Glutamatergic neuron (in vitro differentiated cells): ENCODE results near the gene STX4. TPM values are rescaled to one million over a fixed set of nuclear protein-coding genes. Genes with fewer than 3 reads are reported as not detected.

Experiments
- DNase-seq: peaks from one replicate; pipeline ENCODE4 v3.0.0; 2022
- H3K27ac Mint-ChIP-seq: one replicate; pipeline ENCODE4 v1.8.0; 2020; ENCODE audit warnings: mild to moderate bottlenecking, mixed read lengths, inconsistent platforms; ENCODE audit not compliant: unreplicated experiment
- H3K27me3 Mint-ChIP-seq: one replicate; pipeline ENCODE4 v1.8.0; 2020; ENCODE audit warnings: mild to moderate bottlenecking, moderate library complexity, mixed read lengths, inconsistent platforms; ENCODE audit not compliant: unreplicated experiment
- H3K36me3 Mint-ChIP-seq: one replicate; pipeline ENCODE4 v1.8.0; 2020; ENCODE audit warnings: mild to moderate bottlenecking, mixed read lengths, inconsistent platforms; ENCODE audit not compliant: unreplicated experiment
- H3K4me1 Mint-ChIP-seq: one replicate; pipeline ENCODE4 v1.8.0; 2020; ENCODE audit warnings: mild to moderate bottlenecking, low read depth, mixed read lengths, inconsistent platforms; ENCODE audit not compliant: unreplicated experiment
- H3K4me3 Mint-ChIP-seq: one replicate; pipeline ENCODE4 v1.8.0; 2020; ENCODE audit warnings: mild to moderate bottlenecking, mixed read lengths, inconsistent platforms; ENCODE audit not compliant: unreplicated experiment
- H3K9me3 Mint-ChIP-seq: one replicate; pipeline ENCODE4 v1.8.0; 2020; ENCODE audit warnings: mild to moderate bottlenecking, moderate library complexity, mixed read lengths, inconsistent platforms; ENCODE audit not compliant: unreplicated experiment
- CTCF ChIP-seq: fragments of 200-600 bp; sonication (generic); IDR thresholded peaks from one replicate; pipeline ENCODE4 v1.5.0; 2021; ENCODE audit not compliant: partially characterized antibody, unreplicated experiment
- long read RNA-seq: library from polyadenylated mRNA; unstranded; transcript quantifications from one replicate; pipeline ENCODE4 v2.0.0, GENCODE V29; 2020; ENCODE audit not compliant: unreplicated experiment
- total RNA-seq: library from RNA; stranded (reverse); fragmentation: NEBNext Ultra II Directional; extraction: Animal tissue kit (Norgen Biotek cat#: 25700); gene quantifications from one replicate; pipeline ENCODE4 v1.2.1, GENCODE V29; 2021; ENCODE audit not compliant: unreplicated experiment

STX4 gene
- 23.4 TPM for total RNA-seq
- long read RNA-seq, partial matches to known transcripts: 0 of 2 reads
- long read RNA-seq, other reads (novel, unspliced or antisense): 0 of 2 reads

GRCh38 chr16:31032736-31033708 lies at the start of gene STX4:
TSS of gene STX4 (plus strand) at chr16:31033558. CDS start at chr16:31033806, 248 bp downstream.
- H3K4me3 Mint-ChIP-seq: peak within 1 kb of the TSS; percentile 90
- peak within 1 kb of the TSS; percentile 97 for H3K27ac Mint-ChIP-seq
- peaks cover 9% of the 10 kb centered on the region for H3K27me3 Mint-ChIP-seq
- TF ChIP-seq CTCF: no peak
- H3K9me3 Mint-ChIP-seq: peaks cover 7% of the 10 kb centered on the region
- H3K4me1 Mint-ChIP-seq: peaks cover 8% of the 10 kb centered on the region
- peak; percentile 96 for DNase-seq
- no peaks in the 10 kb centered on the region for H3K36me3 Mint-ChIP-seq

GRCh38 chr16:30983898-30984610 lies 49.3 kb upstream of the STX4 start:
- Mint-ChIP-seq H3K4me1 (no peaks in the 10 kb centered on the region), H3K36me3 (peaks cover 5% of the 10 kb centered on the region), H3K9me3 (peaks cover 14% of the 10 kb centered on the region), H3K27ac (no peak overlapping the region), H3K4me3 (no peak overlapping the region), H3K27me3 (peaks cover 7% of the 10 kb centered on the region)
- no peak for TF ChIP-seq CTCF
- DNase-seq: no peak

- Mint-ChIP-seq H3K36me3 (peaks cover 5% of the 10 kb centered on the region), H3K27me3 (peaks cover 7% of the 10 kb centered on the region), H3K9me3 (peaks cover 14% of the 10 kb centered on the region), H3K27ac (no peak within 1 kb of the TSS), H3K4me1 (no peaks in the 10 kb centered on the region), H3K4me3 (no peak within 1 kb of the TSS)
- peak; percentile 99 for TF ChIP-seq CTCF
- DNase-seq: peak; percentile 97
Observed at GRCh38 chr16:30984669-30985400, 48.5 kb upstream of the STX4 start, which contains the start of gene HSD3B7. TSS of gene HSD3B7 (plus strand) at chr16:30985207. CDS start at chr16:30985659, 452 bp downstream.

- TF ChIP-seq CTCF: no peak
- Mint-ChIP-seq H3K36me3 (peaks cover 5% of the 10 kb centered on the region), H3K4me3 (no peak overlapping the region), H3K27me3 (peaks cover 7% of the 10 kb centered on the region), H3K9me3 (peaks cover 14% of the 10 kb centered on the region), H3K27ac (no peak overlapping the region), H3K4me1 (no peaks in the 10 kb centered on the region)
- DNase-seq: peak; percentile 52
Observed at GRCh38 chr16:30985401-30986128, 47.8 kb upstream of the STX4 start.
